Astrocyte of the spinal cord (primary cell): Measurements from ENCODE around the gene ARHGAP26.

Experiments used
- DNase-seq: peaks from one replicate; pipeline ENCODE4 v3.0.0; 2011; ENCODE audit warnings: low read depth, low spot score
- H3K4me3 ChIP-seq: 2 replicates; pipeline ENCODE4 v1.5.1; 2011; ENCODE audit warnings: low read depth, mild to moderate bottlenecking, low read length, moderate library complexity
- in situ Hi-C: cut with HindIII; loops from 2 replicates; pipeline ENCODE4 v1.10.0; 2017; ENCODE audit warnings: low sequenced_read_pairs
- TF ChIP-seq, protein P1 (sequence below): IDR thresholded peaks from 2 replicates; pipeline ENCODE4 v1.5.1; 2012; ENCODE audit warnings: low read depth, mild to moderate bottlenecking, low read length, inconsistent platforms

ARHGAP26 gene

DNA sequence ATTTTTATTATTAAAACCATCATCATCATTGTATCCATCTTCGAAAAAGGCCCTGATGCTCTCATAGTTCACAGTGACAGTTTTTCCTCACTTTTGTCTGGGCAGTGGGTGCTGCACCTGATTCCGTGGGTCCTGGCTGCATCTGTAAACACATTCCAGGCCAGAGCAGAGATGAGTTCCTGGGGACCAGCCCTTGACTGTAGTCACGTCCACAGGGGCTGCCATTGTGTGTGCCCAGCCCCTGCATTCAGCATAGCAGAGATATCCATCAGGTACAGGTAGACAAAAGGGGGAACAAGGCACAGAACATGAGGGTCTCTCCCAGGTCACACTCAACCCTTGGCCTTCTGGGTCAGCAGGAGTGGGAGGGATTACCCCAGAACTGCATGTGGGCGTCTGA is 444.3 kb downstream of the ARHGAP26 start:
- H3K4me3 ChIP-seq: no peak overlapping the region
- in situ Hi-C loops: no loop called here
- TF ChIP-seq, protein P1, sequence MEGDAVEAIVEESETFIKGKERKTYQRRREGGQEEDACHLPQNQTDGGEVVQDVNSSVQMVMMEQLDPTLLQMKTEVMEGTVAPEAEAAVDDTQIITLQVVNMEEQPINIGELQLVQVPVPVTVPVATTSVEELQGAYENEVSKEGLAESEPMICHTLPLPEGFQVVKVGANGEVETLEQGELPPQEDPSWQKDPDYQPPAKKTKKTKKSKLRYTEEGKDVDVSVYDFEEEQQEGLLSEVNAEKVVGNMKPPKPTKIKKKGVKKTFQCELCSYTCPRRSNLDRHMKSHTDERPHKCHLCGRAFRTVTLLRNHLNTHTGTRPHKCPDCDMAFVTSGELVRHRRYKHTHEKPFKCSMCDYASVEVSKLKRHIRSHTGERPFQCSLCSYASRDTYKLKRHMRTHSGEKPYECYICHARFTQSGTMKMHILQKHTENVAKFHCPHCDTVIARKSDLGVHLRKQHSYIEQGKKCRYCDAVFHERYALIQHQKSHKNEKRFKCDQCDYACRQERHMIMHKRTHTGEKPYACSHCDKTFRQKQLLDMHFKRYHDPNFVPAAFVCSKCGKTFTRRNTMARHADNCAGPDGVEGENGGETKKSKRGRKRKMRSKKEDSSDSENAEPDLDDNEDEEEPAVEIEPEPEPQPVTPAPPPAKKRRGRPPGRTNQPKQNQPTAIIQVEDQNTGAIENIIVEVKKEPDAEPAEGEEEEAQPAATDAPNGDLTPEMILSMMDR: no peak
- no peak for DNase-seq

DNA sequence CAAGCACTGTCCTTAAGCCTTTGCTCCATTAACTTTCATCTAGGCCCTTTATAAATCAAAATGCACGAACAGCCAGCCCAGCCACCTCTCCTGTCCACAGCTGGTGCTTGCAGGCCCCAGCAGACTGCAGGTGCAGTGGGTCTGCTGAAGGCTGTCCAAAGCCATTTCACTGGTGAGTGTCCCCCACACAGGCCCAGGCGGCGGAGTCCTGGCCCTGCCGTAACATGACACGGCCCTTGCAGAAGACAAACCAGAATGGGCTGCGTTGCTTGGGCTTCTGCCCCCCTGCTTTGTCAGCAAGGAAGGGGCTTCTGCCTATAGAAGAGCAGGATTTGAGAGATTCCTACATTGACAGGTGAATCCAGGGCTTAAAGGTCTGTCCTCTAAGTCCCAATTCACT is 444.7 kb downstream of the ARHGAP26 start:
- H3K4me3 ChIP-seq: no peak overlapping the region
- TF ChIP-seq, protein P1: no peak
- in situ Hi-C loops: no loop called here
- DNase-seq: no peak

DNA sequence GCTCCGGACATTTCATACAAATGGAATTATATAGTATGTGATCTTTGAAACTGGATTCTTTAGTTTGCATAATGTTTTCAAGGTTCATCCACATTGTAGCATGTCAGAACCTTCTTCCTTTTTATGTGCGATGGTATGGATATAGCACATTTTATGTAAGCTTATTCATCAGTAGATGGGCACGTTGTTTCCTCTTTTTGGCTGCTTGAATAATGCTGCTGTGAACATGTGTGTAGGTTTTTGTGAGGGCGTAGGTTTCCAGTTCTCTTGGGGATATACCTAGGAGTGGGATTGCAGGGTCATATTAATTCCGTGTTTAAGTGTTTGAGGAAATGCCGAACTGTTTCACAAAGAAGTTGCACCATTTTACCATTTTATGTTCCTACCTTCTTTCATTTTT is 445.5 kb downstream of the ARHGAP26 start:
- in situ Hi-C loops: no loop called here
- TF ChIP-seq, protein P1: no peak
- H3K4me3 ChIP-seq: no peak overlapping the region
- no peak for DNase-seq

DNA sequence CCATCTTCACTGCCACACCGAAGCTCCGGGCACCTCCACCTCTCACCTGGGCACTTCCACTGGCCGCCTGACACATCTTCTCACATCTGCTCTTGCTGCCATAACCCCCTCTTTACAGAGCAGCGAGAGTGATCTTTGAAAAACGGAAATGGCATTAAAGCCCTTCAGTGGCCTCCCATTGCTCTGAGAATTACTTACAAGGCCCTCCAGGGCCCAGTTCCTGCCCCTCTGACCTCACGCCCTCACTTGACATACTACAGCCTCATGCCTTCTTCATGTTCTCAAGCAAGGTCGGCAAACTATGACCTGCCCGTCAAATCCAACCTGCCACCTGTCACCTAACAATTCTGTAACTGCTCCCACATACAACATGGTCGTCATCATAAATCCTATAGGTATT is 446.0 kb downstream of the ARHGAP26 start:
- no peak for DNase-seq
- in situ Hi-C loops: no loop called here
- no peak overlapping the region for H3K4me3 ChIP-seq
- TF ChIP-seq, protein P1: no peak

DNA sequence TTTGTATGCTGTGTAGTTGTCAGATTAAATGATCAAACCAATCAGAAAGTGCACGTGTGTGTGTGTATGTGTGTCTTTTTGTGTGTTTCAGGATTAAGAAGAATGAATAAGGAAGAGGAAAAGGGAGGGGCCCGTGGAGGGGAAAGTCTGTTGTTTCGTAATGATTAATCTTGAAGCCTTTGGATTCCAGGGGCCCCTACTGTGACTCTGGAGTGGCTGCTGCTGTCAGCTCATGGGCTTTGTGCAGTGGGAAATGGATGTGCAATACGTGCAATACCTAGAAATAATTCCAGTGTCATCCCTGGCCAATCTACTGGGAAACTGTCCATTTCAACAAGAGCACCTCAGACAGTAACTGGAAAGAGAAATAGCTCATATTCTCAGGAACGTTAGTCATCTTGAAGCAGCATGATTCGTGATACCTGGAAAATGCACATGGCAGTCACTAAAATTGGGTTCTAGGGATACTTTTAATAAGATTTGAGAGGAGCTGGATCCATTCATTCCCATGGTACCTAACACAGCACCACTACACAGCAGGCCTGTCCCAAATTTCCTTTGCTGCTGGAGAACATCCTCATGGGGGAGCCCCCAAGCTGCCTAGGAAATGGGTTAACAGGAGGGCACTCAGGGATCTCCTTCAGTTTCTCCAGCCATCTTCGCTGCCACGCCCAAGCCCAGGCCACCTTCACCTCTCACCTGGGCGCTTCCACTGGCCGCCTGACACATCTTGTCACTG is 447.1 kb downstream of the ARHGAP26 start:
- in situ Hi-C loops: no loop called here
- no peak overlapping the region for H3K4me3 ChIP-seq
- no peak for DNase-seq
- TF ChIP-seq, protein P1: no peak

DNA sequence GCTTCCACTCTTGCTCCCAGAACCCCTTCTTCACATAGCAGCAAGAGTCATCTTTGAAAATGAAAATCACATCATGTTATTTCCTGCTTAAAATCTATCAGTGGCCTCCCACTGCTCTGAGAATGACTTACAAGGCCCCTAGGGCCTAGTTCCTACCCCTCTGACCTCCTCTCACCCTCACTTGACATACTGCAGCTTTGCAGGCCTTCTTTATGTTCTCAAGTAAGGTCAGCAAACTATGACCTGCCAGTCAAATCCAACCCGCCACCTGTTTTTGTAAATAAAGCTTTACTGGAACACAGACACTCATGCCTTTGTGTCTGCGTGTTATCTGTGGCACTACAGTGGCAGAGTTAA is 447.6 kb downstream of the ARHGAP26 start:
- H3K4me3 ChIP-seq: no peak overlapping the region
- TF ChIP-seq, protein P1: no peak
- in situ Hi-C loops: no loop called here
- no peak for DNase-seq
